H4 (cell line): ENCODE data around the gene ARHGAP19. TPM values are rescaled to one million over a fixed set of nuclear protein-coding genes. Genes with fewer than 3 reads are reported as not detected.

Experiments used
- DNase-seq: peaks from one replicate; pipeline ENCODE4 v3.0.0-alpha.2; 2015; ENCODE audit warnings: low spot score
- total RNA-seq: library from RNA; depleted of rRNA; stranded (reverse); fragments of >200 nt; shearing (Covaris generic); gene quantifications from 2 replicates; pipeline ENCODE4 v1.2.3, GENCODE V29; 2014; rRNA removed

The ARHGAP19 gene, protein sequence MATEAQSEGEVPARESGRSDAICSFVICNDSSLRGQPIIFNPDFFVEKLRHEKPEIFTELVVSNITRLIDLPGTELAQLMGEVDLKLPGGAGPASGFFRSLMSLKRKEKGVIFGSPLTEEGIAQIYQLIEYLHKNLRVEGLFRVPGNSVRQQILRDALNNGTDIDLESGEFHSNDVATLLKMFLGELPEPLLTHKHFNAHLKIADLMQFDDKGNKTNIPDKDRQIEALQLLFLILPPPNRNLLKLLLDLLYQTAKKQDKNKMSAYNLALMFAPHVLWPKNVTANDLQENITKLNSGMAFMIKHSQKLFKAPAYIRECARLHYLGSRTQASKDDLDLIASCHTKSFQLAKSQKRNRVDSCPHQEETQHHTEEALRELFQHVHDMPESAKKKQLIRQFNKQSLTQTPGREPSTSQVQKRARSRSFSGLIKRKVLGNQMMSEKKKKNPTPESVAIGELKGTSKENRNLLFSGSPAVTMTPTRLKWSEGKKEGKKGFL
- total RNA-seq, result 9.5 and 10.6 TPM in 2 replicates

- peak; percentile 99 for DNase-seq
These were observed at the start of gene ARHGAP19 for GRCh38 chr10:97292097-97292861. Gene ARHGAP19, minus strand, starts transcription at chr10:97292637. Its CDS starts 10 bp downstream, at chr10:97292627.

DNA sequence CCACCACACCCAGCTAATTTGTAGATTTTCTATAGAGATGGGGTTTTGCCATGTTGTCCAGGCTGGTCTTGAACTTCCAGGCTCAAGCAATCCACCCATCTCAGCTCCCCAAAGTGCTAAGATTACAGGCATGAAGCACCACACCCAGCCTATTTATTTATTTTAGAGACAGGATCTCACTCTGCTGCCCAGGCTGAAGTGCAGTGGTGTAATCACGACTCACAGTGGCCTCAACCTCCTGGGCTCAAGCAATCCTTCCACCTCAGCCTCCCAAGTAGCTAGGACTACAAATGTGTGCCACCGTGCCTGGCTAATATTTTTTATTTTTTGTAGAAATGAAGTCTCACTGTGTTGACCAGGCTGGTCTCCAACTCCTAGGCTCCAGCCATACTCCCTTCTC is 49.0 kb upstream of the ARHGAP19 start:
- DNase-seq, result no peak

- no peak for DNase-seq
These were observed 45.6 kb upstream of the ARHGAP19 start for GRCh38 chr10:97338041-97338440.

DNA sequence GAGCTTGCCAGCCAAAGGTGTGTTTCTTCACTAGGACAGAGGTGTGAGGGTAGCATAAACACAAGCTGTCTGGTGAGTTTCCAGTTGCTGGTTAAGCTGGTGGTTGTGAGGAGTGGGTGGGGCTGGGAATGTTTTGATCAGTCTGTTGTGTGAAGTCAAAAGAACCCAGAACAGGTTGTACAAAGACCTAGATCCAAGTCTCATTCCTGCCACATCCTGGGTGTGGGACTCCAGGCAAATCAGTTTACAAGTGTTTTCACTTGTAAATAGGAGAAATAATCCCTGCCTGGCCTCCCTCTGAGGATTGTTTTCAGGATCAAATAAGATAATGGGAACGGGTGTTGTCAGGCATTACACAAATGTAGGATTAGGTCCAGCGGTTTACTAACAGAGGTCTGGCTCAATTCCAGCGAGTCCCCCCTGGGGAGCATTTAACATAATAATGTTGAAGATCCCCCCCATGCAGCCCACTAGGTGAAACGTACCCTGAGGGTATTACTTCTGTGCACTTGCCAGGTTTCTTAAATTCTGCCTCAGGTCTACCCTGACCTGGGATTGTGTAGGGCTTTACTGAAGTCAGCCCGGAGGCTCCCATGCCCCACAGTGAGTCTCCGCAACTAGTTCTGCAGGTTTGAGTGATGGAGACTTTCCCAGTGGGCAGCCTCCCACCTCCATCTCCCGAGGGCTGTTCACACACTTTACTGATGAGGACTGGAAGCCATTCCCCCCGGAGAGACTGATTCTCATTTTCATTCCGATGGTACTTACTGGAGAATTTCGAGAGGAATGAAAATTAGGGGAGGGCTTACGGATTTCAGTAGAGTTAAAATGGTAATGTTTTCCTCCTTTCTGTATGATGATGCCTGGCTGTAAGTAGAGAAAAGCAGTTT is 44.8 kb upstream of the ARHGAP19 start:
- no peak for DNase-seq

- no peak for DNase-seq
These were observed 44.0 kb upstream of the ARHGAP19 start for GRCh38 chr10:97336446-97336845.

- no peak for DNase-seq
These were observed 43.6 kb upstream of the ARHGAP19 start for GRCh38 chr10:97336006-97336405.

DNA sequence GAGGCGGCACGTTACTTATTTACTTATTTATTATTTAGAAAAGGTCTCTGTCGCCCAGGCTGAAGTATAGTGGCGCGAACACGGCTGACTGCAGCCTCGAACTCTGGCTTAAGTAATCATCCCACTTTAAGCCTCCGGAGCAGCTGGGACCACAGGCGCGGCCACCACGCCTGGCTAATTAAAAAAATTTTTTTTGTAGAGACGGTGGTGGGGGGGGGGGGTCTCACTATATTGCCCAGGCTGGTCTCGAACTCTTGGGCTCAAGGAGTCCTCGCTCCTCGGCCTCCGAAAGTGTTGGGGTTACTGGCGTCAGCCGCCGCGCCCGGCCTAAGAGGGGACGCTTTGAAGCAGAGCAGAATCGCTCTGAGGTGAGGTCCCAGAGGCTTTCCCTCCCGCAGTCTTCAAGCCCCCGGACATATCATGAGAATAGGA is 42.8 kb upstream of the ARHGAP19 start:
- no peak for DNase-seq

DNA sequence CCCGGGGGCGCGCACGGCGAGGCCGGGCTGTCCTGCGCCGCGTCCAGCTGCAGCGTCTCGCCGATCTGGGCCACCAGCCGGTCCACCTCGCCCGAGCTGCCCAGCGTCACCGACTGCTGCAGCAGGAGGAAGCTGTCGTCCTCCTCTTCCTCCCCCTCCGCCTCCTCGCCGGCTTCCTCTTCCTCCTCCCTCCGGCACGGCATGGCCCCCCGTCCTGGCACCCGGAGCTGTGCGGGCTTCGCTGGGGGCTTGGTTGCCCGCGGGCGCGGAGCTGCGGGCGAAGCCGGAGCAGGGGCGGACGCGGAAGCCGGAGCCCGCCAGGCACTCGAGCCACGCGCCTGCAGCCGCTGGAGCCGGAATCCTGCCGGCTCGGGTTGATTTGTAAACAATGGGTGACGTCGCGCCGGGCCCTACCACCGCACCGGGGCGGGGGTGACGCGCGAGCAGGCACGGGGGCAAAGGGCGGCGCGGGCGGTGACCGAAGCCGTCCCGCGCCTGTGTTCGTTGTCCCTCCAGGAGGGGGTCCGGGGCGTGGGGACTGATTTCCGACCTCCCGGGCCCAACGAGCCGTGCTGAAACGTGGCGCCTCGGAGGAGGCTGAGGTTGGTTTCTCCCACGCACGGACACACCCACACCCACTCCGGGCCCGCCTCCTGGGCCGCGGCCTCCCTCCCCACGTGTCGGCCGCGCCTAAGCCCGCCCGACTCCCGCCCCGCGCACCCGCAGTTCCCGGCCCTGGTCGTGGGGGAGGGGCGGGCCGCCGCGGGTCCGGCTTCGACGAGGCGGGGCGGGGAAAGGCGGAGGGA is 42.1 kb upstream of the ARHGAP19 start, which contains the start of gene FRAT2:
TSS of gene FRAT2 (minus strand) at position 360 of the 806 bp plus-strand sequence. CDS start at position 203, 157 bp downstream.
- DNase-seq, result peak; percentile 71

GRCh38 chr10:97333601-97334369 is 41.3 kb upstream of the ARHGAP19 start:
- no peak for DNase-seq

DNA sequence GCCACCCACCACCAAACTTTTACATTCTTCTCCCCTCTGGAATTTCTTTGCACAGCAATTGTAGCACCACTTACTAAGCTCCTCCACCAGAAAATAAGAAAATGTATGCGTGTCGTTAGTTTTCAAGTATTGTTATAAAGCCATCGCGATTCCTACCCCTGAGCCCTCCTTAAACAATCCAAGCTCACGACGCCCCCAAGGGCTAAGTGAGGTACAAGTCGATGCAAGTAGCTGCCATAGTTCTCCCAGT is 40.8 kb upstream of the ARHGAP19 start:
- peak; percentile 37 for DNase-seq

DNA sequence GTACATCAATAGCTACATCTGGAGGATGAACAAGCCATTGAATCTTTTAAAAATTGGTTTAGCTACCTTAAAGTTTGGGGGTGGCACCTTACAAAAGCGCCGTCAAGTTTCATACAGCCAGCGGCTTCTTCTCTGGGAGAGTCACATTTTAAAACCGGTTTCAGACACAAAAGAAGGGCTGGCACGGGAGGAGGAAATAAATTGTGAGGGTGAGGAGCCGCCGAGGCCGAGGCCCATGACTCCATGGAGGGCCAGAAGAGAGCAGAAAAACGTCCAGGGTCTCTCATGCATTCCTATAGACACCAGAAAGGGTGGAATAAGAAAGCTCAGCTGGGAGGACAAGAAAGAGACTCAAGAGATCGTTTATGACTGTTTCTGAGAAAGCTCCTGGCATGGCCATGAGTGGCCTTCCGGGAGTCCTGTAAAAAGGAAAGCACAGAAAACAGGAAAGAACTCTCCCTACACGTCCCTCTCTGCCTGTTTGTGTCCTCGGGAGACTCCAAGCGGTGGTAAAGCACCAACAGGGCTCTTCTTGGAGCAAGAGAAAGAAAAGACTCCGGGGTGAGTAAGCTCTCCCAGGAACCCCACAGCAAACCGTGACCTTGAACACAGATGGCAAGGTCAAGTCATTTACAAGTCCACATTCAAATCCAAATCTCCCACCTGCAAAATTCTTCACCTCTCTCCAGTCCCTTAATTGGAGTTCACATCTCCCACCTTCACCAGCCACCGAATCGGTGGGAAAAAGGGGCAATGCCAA is 40.3 kb upstream of the ARHGAP19 start:
- DNase-seq, result peak; percentile 75

DNA sequence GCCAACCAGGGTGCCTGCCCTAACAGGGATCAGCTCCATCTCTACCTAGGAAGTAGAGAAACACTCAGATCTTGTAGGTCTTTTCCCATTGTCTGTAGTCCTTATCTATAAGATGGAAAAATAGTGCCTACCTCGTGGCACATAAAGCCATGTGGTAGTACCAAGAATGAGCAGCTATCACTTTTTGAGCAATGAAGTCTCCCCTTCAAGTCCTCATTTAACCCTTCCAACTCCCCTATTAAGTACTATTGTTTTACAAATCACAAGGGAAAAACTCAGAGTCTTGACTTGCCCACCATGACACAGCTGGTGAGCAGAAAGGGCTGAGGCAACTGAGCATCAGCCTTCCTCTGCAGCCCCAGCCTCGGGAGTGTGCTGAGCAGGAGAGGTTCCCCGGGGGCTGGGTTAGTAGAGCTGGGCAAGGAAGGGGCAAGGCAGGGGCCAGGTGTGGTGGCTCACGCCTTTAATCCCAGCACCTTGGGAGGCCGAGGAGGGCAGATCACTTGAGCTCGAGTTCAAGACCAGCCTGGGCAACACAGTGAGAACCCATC is 38.8 kb upstream of the ARHGAP19 start:
- no peak for DNase-seq

DNA sequence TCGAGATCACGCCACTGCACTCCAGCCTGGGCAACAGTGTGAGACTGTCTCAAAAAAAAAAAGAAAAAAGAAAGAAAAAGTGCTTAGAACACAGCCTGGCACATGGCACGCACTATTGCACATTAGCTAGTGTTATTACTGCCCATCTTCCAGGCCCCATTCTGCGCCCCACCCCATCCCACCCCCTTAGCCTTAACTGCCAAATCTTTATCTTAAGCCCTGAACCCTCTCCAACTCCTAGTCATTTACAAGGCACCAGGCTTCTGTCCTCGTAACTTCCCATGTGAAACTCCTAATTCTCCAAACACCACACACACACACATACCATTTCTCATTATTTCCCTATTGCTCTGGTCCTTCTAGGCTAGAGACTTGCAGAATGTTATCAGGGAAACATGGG is 37.3 kb upstream of the ARHGAP19 start:
- DNase-seq, result no peak

GRCh38 chr10:97328646-97329453 is 36.4 kb upstream of the ARHGAP19 start:
- no peak for DNase-seq

DNA sequence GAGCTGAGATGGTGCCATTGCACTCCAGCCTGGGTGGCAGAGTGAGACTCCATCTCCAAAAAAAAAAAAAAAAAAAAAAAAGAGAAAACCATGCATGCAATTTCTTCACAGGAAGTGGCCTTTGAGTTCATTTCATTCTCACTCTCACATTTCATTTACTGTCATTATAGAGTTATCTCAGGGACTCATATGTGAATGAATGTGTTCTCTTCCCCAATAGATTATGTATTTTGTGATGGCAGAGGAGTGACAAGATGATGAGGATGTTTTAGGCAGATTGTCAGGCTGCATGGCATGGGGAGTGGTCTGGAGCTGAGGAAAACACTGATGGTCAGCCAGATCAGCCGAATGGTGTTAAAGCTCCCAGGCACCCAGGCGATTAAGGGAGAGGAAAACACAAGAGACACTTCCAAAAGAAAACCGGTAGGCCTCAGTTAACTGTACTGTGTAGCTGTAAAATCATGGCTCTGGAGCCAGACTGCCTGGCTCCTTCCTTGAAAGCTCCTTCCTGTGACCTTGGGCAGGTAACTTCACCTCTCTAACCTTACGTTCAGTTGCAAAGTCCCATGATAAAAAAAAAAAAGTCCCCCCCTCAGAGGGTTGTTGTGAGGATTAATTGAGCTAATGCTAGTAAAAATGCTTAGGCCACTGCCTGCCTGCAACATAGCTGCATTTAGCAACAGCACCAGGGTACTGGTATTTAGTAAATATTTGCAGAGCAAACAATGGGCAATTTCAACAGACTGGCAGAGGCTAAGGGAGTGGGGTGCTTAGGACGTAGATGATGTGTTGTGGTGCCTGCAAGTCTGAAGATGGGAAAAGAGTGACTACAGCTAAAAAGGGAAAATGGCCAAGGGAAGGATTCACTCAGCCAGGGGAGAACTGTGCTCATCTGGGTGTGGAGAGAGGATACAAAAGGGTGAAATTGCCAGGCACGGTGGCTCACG is 35.2 kb upstream of the ARHGAP19 start:
- no peak for DNase-seq

DNA sequence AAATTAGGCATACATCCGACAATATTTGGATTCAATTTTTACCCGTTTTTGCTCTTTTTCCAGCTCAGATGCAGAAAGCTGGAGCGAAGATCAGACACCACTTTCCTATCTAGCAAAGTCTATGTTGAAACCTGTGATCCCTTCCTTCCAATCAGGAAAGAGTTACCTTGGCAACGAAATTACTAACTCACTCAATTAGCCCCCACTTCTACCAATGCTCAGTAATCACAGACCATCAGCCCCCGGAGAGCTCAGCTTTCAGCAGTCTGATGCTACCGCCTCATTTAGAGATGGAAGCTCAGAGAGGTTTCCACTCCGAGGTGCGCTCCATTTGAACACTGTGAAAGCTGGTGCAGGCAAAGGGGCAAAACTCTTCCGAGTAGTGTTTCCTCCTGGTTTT is 33.3 kb upstream of the ARHGAP19 start:
- no peak for DNase-seq

- DNase-seq, result no peak
These were observed 31.1 kb upstream of the ARHGAP19 start for GRCh38 chr10:97323501-97323900.
